Measurements from ENCODE around the gene ATP6V0C.

The ATP6V0C gene

GRCh38 chr16:2508722-2509400 is 4.9 kb upstream of the ATP6V0C start:
- DNase-seq (ENCODE audit: low read depth in 2 of 2), result no peak

GRCh38 chr16:2511128-2511800 is 2.5 kb upstream of the ATP6V0C start:
- no peak for DNase-seq (ENCODE audit: low read depth in 2 of 2)

- DNase-seq (ENCODE audit: low read depth in 2 of 2), result no peak
Measured at GRCh38 chr16:2511996-2512734, 1.6 kb upstream of the ATP6V0C start.

GRCh38 chr16:2512735-2513404 is 882 bp upstream of the ATP6V0C start:
- DNase-seq (ENCODE audit: low read depth in 2 of 2), result no peak

GRCh38 chr16:2514333-2515179 is 804 bp downstream of the ATP6V0C start:
- peak in 1 of 2 donors; percentile 24 for DNase-seq (ENCODE audit: low read depth in 2 of 2)

- no peak for DNase-seq (ENCODE audit: low read depth in 2 of 2)
Measured at GRCh38 chr16:2515180-2515851, 1.6 kb downstream of the ATP6V0C start.

- no peak for DNase-seq (ENCODE audit: low read depth in 2 of 2)
Measured at GRCh38 chr16:2516391-2517240, 2.9 kb downstream of the ATP6V0C start.

GRCh38 chr16:2517954-2518605 is 4.3 kb downstream of the ATP6V0C start:
- DNase-seq (ENCODE audit: low read depth in 2 of 2), result no peak

- no peak for DNase-seq (ENCODE audit: low read depth in 2 of 2)
Measured at GRCh38 chr16:2518823-2519710, 5.3 kb downstream of the ATP6V0C start.

- DNase-seq (ENCODE audit: low read depth in 2 of 2), result no peak
Measured at GRCh38 chr16:2519711-2520080, 5.9 kb downstream of the ATP6V0C start.

GRCh38 chr16:2520097-2520783 is 6.5 kb downstream of the ATP6V0C start, which contains the start of gene AMDHD2:
AMDHD2 (plus strand) TSS chr16:2520371; CDS start chr16:2520459, 88 bp downstream.
- peak; percentile 81 to 88 for DNase-seq (ENCODE audit: low read depth in 2 of 2)

- DNase-seq (ENCODE audit: low read depth in 2 of 2), result no peak
Measured at GRCh38 chr16:2520784-2521531, 7.2 kb downstream of the ATP6V0C start.

- DNase-seq (ENCODE audit: low read depth in 2 of 2), result no peak
Measured at GRCh38 chr16:2523801-2524231, 10.1 kb downstream of the ATP6V0C start.

GRCh38 chr16:2524339-2524938 is 10.7 kb downstream of the ATP6V0C start:
- no peak for DNase-seq (ENCODE audit: low read depth in 2 of 2)

- no peak for DNase-seq (ENCODE audit: low read depth in 2 of 2)
Measured at GRCh38 chr16:2526135-2526534, 12.4 kb downstream of the ATP6V0C start.

- no peak for DNase-seq (ENCODE audit: low read depth in 2 of 2)
Measured at GRCh38 chr16:2527071-2527783, 13.5 kb downstream of the ATP6V0C start.
